Measurements from ENCODE around the gene UBE2K.
"Not testable (repeated sequence)": the region's sequence is repeated elsewhere in the genome, so short reads cannot be mapped to it uniquely, and the experiment has no call there.

UBE2K gene

GRCh38 chr4:39770471-39770870 is 72.5 kb downstream of the UBE2K start:
- FAIRE-seq (no peak), DNase-seq (ENCODE audit: insufficient read length, low spot score) (no peak)
- no peak for TF ChIP-seq POLR2A (IDR thresholded peaks at IDR 0.05; ENCODE audit: low read depth, low read length)

- TF ChIP-seq POLR2A (IDR thresholded peaks at IDR 0.05; ENCODE audit: low read depth, low read length): no peak
- DNase-seq (ENCODE audit: insufficient read length, low spot score) (no peak), FAIRE-seq (no peak)
These were observed 73.2 kb downstream of the UBE2K start for GRCh38 chr4:39770969-39771724.

GRCh38 chr4:39781988-39782387 is 84.1 kb downstream of the UBE2K start:
- not testable (repeated sequence) for FAIRE-seq

GRCh38 chr4:39785083-39785482 is 87.1 kb downstream of the UBE2K start:
- no peak for TF ChIP-seq POLR2A (IDR thresholded peaks at IDR 0.05; ENCODE audit: low read depth, low read length)
- no peak for FAIRE-seq
- no peak for DNase-seq (ENCODE audit: insufficient read length, low spot score)

More at GRCh38 chr4:39781988-39782387, 84.1 kb downstream of the UBE2K start:
- not testable (repeated sequence) for DNase-seq (ENCODE audit: insufficient read length, low spot score)

- DNase-seq (ENCODE audit: insufficient read length, low spot score) (no peak), FAIRE-seq (no peak)
- no peak for TF ChIP-seq POLR2A (IDR thresholded peaks at IDR 0.05; ENCODE audit: low read depth, low read length)
These were observed 88.9 kb downstream of the UBE2K start for GRCh38 chr4:39786838-39787237.

GRCh38 chr4:39792128-39792527 is 94.2 kb downstream of the UBE2K start:
- no peak for FAIRE-seq
- DNase-seq (ENCODE audit: insufficient read length, low spot score): no peak
- TF ChIP-seq POLR2A (IDR thresholded peaks at IDR 0.05; ENCODE audit: low read depth, low read length): no peak

- FAIRE-seq: no peak
- no peak for DNase-seq (ENCODE audit: insufficient read length, low spot score)
- TF ChIP-seq POLR2A (IDR thresholded peaks at IDR 0.05; ENCODE audit: low read depth, low read length): no peak
These were observed 94.6 kb downstream of the UBE2K start for GRCh38 chr4:39792529-39792928.

GRCh38 chr4:39792976-39793375 is 95.0 kb downstream of the UBE2K start:
- not testable (repeated sequence) for DNase-seq (ENCODE audit: insufficient read length, low spot score); FAIRE-seq

GRCh38 chr4:39802005-39802404 is 104.1 kb downstream of the UBE2K start:
- TF ChIP-seq POLR2A (IDR thresholded peaks at IDR 0.05; ENCODE audit: low read depth, low read length): no peak
- no peak for DNase-seq (ENCODE audit: insufficient read length, low spot score)
- no peak for FAIRE-seq

GRCh38 chr4:39808231-39808749 is 110.4 kb downstream of the UBE2K start:
- FAIRE-seq (no peak), DNase-seq (ENCODE audit: insufficient read length, low spot score) (no peak)
- no peak for TF ChIP-seq POLR2A (IDR thresholded peaks at IDR 0.05; ENCODE audit: low read depth, low read length)

GRCh38 chr4:39812500-39812899 is 114.6 kb downstream of the UBE2K start:
- no peak for FAIRE-seq
- no peak for TF ChIP-seq POLR2A (IDR thresholded peaks at IDR 0.05; ENCODE audit: low read depth, low read length)

GRCh38 chr4:39813033-39813432 is 115.1 kb downstream of the UBE2K start:
- DNase-seq (ENCODE audit: insufficient read length, low spot score); FAIRE-seq: not testable (repeated sequence)

More at GRCh38 chr4:39812500-39812899, 114.6 kb downstream of the UBE2K start:
- no peak for DNase-seq (ENCODE audit: insufficient read length, low spot score)

GRCh38 chr4:39813761-39814160 is 115.8 kb downstream of the UBE2K start:
- not testable (repeated sequence) for FAIRE-seq; DNase-seq (ENCODE audit: insufficient read length, low spot score)

- TF ChIP-seq POLR2A (IDR thresholded peaks at IDR 0.05; ENCODE audit: low read depth, low read length): no peak
- no peak for FAIRE-seq
These were observed 116.7 kb downstream of the UBE2K start for GRCh38 chr4:39814403-39815185.

GRCh38 chr4:39818646-39819045 is 120.7 kb downstream of the UBE2K start:
- DNase-seq (ENCODE audit: insufficient read length, low spot score): no peak
- FAIRE-seq: no peak

More at GRCh38 chr4:39814403-39815185, 116.7 kb downstream of the UBE2K start:
- no peak for DNase-seq (ENCODE audit: insufficient read length, low spot score)

More at GRCh38 chr4:39818646-39819045, 120.7 kb downstream of the UBE2K start:
- no peak for TF ChIP-seq POLR2A (IDR thresholded peaks at IDR 0.05; ENCODE audit: low read depth, low read length)
